Endothelial cell of umbilical vein (primary cell): ENCODE results near the gene PPP1R9A. TPM values are rescaled to one million over a fixed set of nuclear protein-coding genes. Genes with fewer than 3 reads are reported as not detected.

Experiments used
- BruUV-seq: library from RNA; stranded (reverse); fragments of 400-500 nt; replicated peaks from 2 replicates; lab custom pipeline; 2021; lab: Mats Ljungman, UMichigan
- CTCF ChIA-PET: fragments of 300-600, 350-600 bp; sonication (Branson Sonifier 250); formaldehyde crosslinking; loops from one replicate; lab custom pipeline; 2021; ENCODE audit warnings: antibody characterized with exemption, inconsistent platforms; lab: Charles Lee
- POLR2A ChIA-PET: fragments of 300-600, 350-600 bp; sonication (Branson Sonifier 250); formaldehyde crosslinking; loops from one replicate; lab custom pipeline; 2021; ENCODE audit warnings: antibody characterized with exemption, inconsistent platforms; lab: Charles Lee
- DNase-seq: peaks from one replicate; pipeline ENCODE4 v3.0.0-alpha.2; 2011; ENCODE audit warnings: low read depth, low spot score
- FAIRE-seq: peaks from 2 replicates; lab custom pipeline; 2011; peaks lifted over from hg19 to GRCh38; lab: Jason Lieb, UNC
- H2AFZ ChIP-seq: 2 replicates; pipeline ENCODE4 v1.6.0; 2012; ENCODE audit warnings: low read depth, low read length, control low read depth, inconsistent platforms
- H3K27ac ChIP-seq: 2 replicates; pipeline ENCODE4 v1.5.1; 2011; ENCODE audit warnings: low read depth, mild to moderate bottlenecking, control low read depth, low read length, moderate library complexity; ENCODE audit not compliant: insufficient read depth
- H3K27me3 ChIP-seq, 2 experiments: 2 replicates each; pipeline versions ENCODE4 v1.6.0 to v1.6.1; 2011; ENCODE audit warnings: low read length in 2 of 2, mixed read lengths in 1 of 2; ENCODE audit not compliant: control insufficient read depth in 2 of 2, insufficient read depth in 2 of 2
- H3K36me3 ChIP-seq, 2 experiments: 2 replicates in 1 of 2; 3 replicates in 1 of 2; pipeline ENCODE4 v1.5.1; 2011; ENCODE audit warnings: low read length in 2 of 2, mild to moderate bottlenecking in 1 of 2, moderate library complexity in 1 of 2; ENCODE audit not compliant: control insufficient read depth in 2 of 2, insufficient read depth in 2 of 2; ENCODE audit errors: extremely low read depth in 1 of 2
- H3K4me1 ChIP-seq: 3 replicates; pipeline ENCODE4 v1.5.1; 2011; ENCODE audit warnings: mild to moderate bottlenecking, low read length; ENCODE audit not compliant: control insufficient read depth, insufficient read depth; ENCODE audit errors: extremely low read depth
- H3K4me2 ChIP-seq: 2 replicates; pipeline ENCODE4 v1.6.1; 2011; ENCODE audit warnings: low read length, control low read depth, mixed read lengths; ENCODE audit not compliant: insufficient read depth
- H3K4me3 ChIP-seq, 3 experiments: fragments of 200-600 bp in 1 of 3; sonication (generic), shearing (Covaris generic) in 1 of 3; replicated peaks in 1 of 3; 2 replicates each; pipeline ENCODE4 v1.5.1; 2011 to 2016; ENCODE audit warnings: control low read depth in 3 of 3, low read length in 3 of 3, mild to moderate bottlenecking in 2 of 3, inconsistent platforms in 1 of 3, low read depth in 1 of 3, moderate library complexity in 1 of 3; ENCODE audit not compliant: insufficient read depth in 1 of 3
- H3K79me2 ChIP-seq: 2 replicates; pipeline ENCODE4 v1.6.0; 2012; ENCODE audit warnings: low read length, inconsistent platforms; ENCODE audit not compliant: control insufficient read depth, insufficient read depth
- H3K9ac ChIP-seq: replicated peaks from 2 replicates; pipeline ENCODE3; 2011; ENCODE audit warnings: low read length, control low read depth; ENCODE audit not compliant: insufficient read depth; ENCODE audit errors: extremely low read depth
- H3K9me1 ChIP-seq: replicated peaks from 3 replicates; pipeline ENCODE4 v1.6.0; 2011; ENCODE audit warnings: mild to moderate bottlenecking, low read length; ENCODE audit not compliant: control insufficient read depth, insufficient read depth; ENCODE audit errors: extremely low read depth
- H3K9me3 ChIP-seq: replicated peaks from 2 replicates; pipeline ENCODE4 v1.5.1; 2012; ENCODE audit warnings: low read length, inconsistent platforms; ENCODE audit not compliant: control insufficient read depth, insufficient read depth
- H4K20me1 ChIP-seq: replicated peaks from 2 replicates; pipeline ENCODE3; 2011; ENCODE audit warnings: mild to moderate bottlenecking, low read length; ENCODE audit not compliant: control insufficient read depth, insufficient read depth; ENCODE audit errors: extremely low read depth
- EZH2 ChIP-seq: IDR thresholded peaks from 2 replicates; pipeline ENCODE4 v1.6.1; 2012; ENCODE audit warnings: borderline replicate concordance, low read depth, mild to moderate bottlenecking, moderate library complexity, low read length, inconsistent platforms; ENCODE audit not compliant: severe bottlenecking
- FOS ChIP-seq: IDR thresholded peaks from 2 replicates; pipeline ENCODE4 v1.6.1; 2011; ENCODE audit warnings: mild to moderate bottlenecking, low read length, moderate library complexity, borderline replicate concordance; ENCODE audit not compliant: insufficient read depth
- GATA2 ChIP-seq: IDR thresholded peaks from 2 replicates; pipeline ENCODE4 v1.7.0; 2011; ENCODE audit warnings: low read depth, mild to moderate bottlenecking, moderate library complexity, mixed read lengths, low read length; ENCODE audit not compliant: insufficient read length, insufficient read depth
- JUN ChIP-seq: IDR thresholded peaks from 2 replicates; pipeline ENCODE4 v1.6.1; 2011; ENCODE audit warnings: borderline replicate concordance, low read depth; ENCODE audit not compliant: insufficient read length, insufficient read depth
- MYC ChIP-seq: IDR thresholded peaks from one replicate; pipeline ENCODE4 v1.6.1; 2011; ENCODE audit warnings: mild to moderate bottlenecking, low read depth, low read length
- POLR2A ChIP-seq: IDR thresholded peaks from 2 replicates; pipeline ENCODE4 v1.6.1; 2012; ENCODE audit warnings: low read depth, mild to moderate bottlenecking, control low read depth, low read length
- POLR2AphosphoS5 ChIP-seq: IDR thresholded peaks from 2 replicates; pipeline ENCODE4 v1.6.1; 2012; ENCODE audit warnings: low read depth, mild to moderate bottlenecking, control low read depth, low read length, moderate library complexity; ENCODE audit not compliant: insufficient read depth
- dilution Hi-C: fragments of 300-500 bp; cut with MboI; formaldehyde crosslinking; loops from one replicate; pipeline ENCODE4 v1.15.0; 2019; ENCODE audit warnings: low sequenced_read_pairs; ENCODE audit not compliant: extremely low pct_ligation_motif_present
- intact Hi-C: fragments of 100-400 bp; cut with micrococcal nuclease; formaldehyde crosslinking; loops from one replicate; pipeline ENCODE4 v1.10.0; 2022
- polyA plus RNA-seq, 4 experiments: library from polyadenylated mRNA; depleted of rRNA in 3 of 4; stranded (reverse) in 3 of 4; unstranded in 1 of 4; fragments of >200 nt; gene quantifications; 2 replicates each; pipeline versions ENCODE4 v1.2.1 to v1.2.3, GENCODE V29; 2011 to 2012; ENCODE audit warnings: missing spikeins in 1 of 4
- total RNA-seq: library from RNA; stranded (reverse); gene quantifications from 2 replicates; pipeline ENCODE4 v1.2.3, GENCODE V29; 2021
- TF ChIP-seq, protein P1 (sequence below), 2 donors: IDR thresholded peaks; 1 replicate in 1 of 2; 2 replicates in 1 of 2; pipeline ENCODE4 v1.5.1; 2011; ENCODE audit warnings: low read length in 2 of 2, mild to moderate bottlenecking in 2 of 2, moderate library complexity in 2 of 2, control low read depth in 1 of 2, inconsistent platforms in 1 of 2, low read depth in 1 of 2; ENCODE audit not compliant: insufficient read depth in 1 of 2; ENCODE audit errors: extremely low read depth in 1 of 2
- TF ChIP-seq, protein P2 (sequence below): IDR thresholded peaks from 2 replicates; pipeline ENCODE4 v1.6.1; 2011; ENCODE audit not compliant: insufficient read depth, insufficient read length

PPP1R9A gene
- total and polyA plus RNA-seq, 2 donors (not counting 3 experiments of a cell fraction or from before 2014, with no cell fraction given), result 0.50 to 3.0 TPM

DNA sequence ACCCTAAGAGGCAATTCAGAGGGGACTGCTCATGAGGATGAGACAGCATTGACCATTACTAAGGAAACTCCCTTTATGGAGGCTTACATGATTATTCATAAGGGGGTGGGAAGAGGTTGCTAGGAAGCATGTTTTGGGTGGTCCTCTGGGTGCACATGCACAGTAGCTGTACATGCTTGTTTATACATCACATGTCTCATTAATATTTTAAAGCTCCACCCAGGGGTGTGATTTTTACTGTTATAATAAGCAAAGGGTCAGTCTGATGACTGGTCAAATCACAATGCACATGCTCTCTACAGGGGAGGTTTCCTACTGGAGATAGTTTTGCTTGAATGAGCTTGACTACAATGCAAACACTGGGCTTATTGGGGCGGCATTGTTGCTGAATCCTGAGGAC lies 23.8 kb upstream of the PPP1R9A start:
- no peak overlapping the region for H2AFZ ChIP-seq
- dilution Hi-C loops, result no loop called here
- H3K4me2 ChIP-seq, result no peak overlapping the region
- H4K20me1 ChIP-seq, result no peaks in the 10 kb centered on the region
- no TSS peak for BruUV-seq
- H3K9ac ChIP-seq, result no peak overlapping the region
- ChIA-PET CTCF (interaction anchor here (1.0 kb wide), 1 partner anchor 227 kb away, joined by 3 read pairs; no protein-coding TSS in a partner anchor), POLR2A (no interaction called here)
- no peak overlapping the region for H3K4me3 ChIP-seq
- no peak for TF ChIP-seq POLR2AphosphoS5
- TF ChIP-seq MYC, result no peak
- TF ChIP-seq EZH2, result no peak
- no peak for TF ChIP-seq POLR2A
- TF ChIP-seq, protein P1, sequence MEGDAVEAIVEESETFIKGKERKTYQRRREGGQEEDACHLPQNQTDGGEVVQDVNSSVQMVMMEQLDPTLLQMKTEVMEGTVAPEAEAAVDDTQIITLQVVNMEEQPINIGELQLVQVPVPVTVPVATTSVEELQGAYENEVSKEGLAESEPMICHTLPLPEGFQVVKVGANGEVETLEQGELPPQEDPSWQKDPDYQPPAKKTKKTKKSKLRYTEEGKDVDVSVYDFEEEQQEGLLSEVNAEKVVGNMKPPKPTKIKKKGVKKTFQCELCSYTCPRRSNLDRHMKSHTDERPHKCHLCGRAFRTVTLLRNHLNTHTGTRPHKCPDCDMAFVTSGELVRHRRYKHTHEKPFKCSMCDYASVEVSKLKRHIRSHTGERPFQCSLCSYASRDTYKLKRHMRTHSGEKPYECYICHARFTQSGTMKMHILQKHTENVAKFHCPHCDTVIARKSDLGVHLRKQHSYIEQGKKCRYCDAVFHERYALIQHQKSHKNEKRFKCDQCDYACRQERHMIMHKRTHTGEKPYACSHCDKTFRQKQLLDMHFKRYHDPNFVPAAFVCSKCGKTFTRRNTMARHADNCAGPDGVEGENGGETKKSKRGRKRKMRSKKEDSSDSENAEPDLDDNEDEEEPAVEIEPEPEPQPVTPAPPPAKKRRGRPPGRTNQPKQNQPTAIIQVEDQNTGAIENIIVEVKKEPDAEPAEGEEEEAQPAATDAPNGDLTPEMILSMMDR (IDR thresholded peaks at IDR 0.05; ENCODE audit: extremely low read depth in 1 of 2, insufficient read depth in 1 of 2, low read depth in 1 of 2, low read length in 2 of 2), result no peak
- no peak for TF ChIP-seq JUN
- TF ChIP-seq, protein P2, sequence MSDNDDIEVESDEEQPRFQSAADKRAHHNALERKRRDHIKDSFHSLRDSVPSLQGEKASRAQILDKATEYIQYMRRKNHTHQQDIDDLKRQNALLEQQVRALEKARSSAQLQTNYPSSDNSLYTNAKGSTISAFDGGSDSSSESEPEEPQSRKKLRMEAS, result no peak
- TF ChIP-seq GATA2, result no peak
- TF ChIP-seq FOS, result no peak
- DNase-seq (no peak), FAIRE-seq (no peak)
- H3K9me3 ChIP-seq, result no peaks in the 10 kb centered on the region
- H3K27me3 ChIP-seq, result peaks cover 0 to 2% of the 10 kb centered on the region in 2 experiments
- H3K79me2 ChIP-seq, result no peaks in the 10 kb centered on the region
- no peaks in the 10 kb centered on the region for H3K9me1 ChIP-seq
- intact Hi-C loops, result loop anchor here (10.0 kb wide), 1 partner anchor 439 kb away; no protein-coding TSS in a partner anchor
- no peaks in the 10 kb centered on the region for H3K36me3 ChIP-seq
- H3K27ac ChIP-seq, result no peak overlapping the region
- peaks cover 2% of the 10 kb centered on the region for H3K4me1 ChIP-seq
